K562 (cell line): ENCODE measurements around the gene SLC12A6. TPM values are rescaled to one million over a fixed set of nuclear protein-coding genes. Genes with fewer than 3 reads are reported as not detected.

Experiments used
- ARID2 ChIP-seq: fragments of 450-650 bp; IDR thresholded peaks from 2 replicates; pipeline ENCODE4 v1.6.1; 2017; ENCODE audit warnings: antibody characterized with exemption, mild to moderate bottlenecking
- BHLHE40 ChIP-seq: IDR thresholded peaks from 2 replicates; pipeline ENCODE4 v1.6.1; 2011; ENCODE audit warnings: low read length, improper control_type of control experiment
- EWSR1 ChIP-seq: fragments of 450-650 bp; IDR thresholded peaks from 2 replicates; pipeline ENCODE4 v1.6.1; 2018; ENCODE audit warnings: borderline replicate concordance, mild to moderate bottlenecking, low read depth, moderate library complexity; ENCODE audit not compliant: partially characterized antibody
- HCFC1 ChIP-seq: IDR thresholded peaks from 2 replicates; pipeline ENCODE4 v1.6.1; 2012; ENCODE audit warnings: low read depth, low read length, improper control_type of control experiment
- MEF2D ChIP-seq: conservative IDR thresholded peaks from 2 replicates; pipeline ENCODE4 v1.6.1; 2016; ENCODE audit warnings: low read depth, missing genetic modification characterization, missing compliant biosample characterization
- MTA3 ChIP-seq: fragments of 450-650 bp; formaldehyde crosslinking; IDR thresholded peaks from 2 replicates; pipeline ENCODE4 v1.6.1; 2017; ENCODE audit warnings: mild to moderate bottlenecking, borderline replicate concordance
- MYBL2 ChIP-seq, 2 experiments: fragments of 450-650 bp in 1 of 2; sonication (generic) in 1 of 2; formaldehyde crosslinking in 1 of 2; IDR thresholded peaks; 2 replicates each; pipeline versions ENCODE4 v1.6.1 to v1.8.1; 2017 to 2022; ENCODE audit warnings: borderline replicate concordance in 1 of 2, inconsistent platforms in 1 of 2, low read depth in 1 of 2, mild to moderate bottlenecking in 1 of 2, missing genetic modification reagents in 1 of 2, moderate library complexity in 1 of 2
- NELFE ChIP-seq: IDR thresholded peaks from 2 replicates; pipeline ENCODE4 v1.6.1; 2011; ENCODE audit warnings: mild to moderate bottlenecking; ENCODE audit not compliant: insufficient read depth, insufficient read length
- NR2C1 ChIP-seq, 2 experiments: fragments of 450-650 bp; IDR thresholded peaks; 2 replicates each; pipeline ENCODE4 v1.6.1; 2017; ENCODE audit warnings: mild to moderate bottlenecking in 2 of 2, antibody characterized with exemption in 1 of 2, inconsistent platforms in 1 of 2, missing compliant biosample characterization in 1 of 2, missing genetic modification characterization in 1 of 2
- RFX7 ChIP-seq: fragments of 250-450 bp; sonication (Bioruptor Pico); IDR thresholded peaks from 2 replicates; pipeline ENCODE4 v1.5.1; 2021; ENCODE audit warnings: mild to moderate bottlenecking
- RUNX1 ChIP-seq: sonication (generic); IDR thresholded peaks from 2 replicates; pipeline ENCODE4 v1.6.1; 2016; ENCODE audit warnings: antibody characterized with exemption, low read depth
- SAFB2 ChIP-seq: fragments of 200-400 bp; formaldehyde crosslinking; IDR thresholded peaks from 2 replicates; pipeline ENCODE4 v1.6.1; 2018; ENCODE audit warnings: borderline replicate concordance, low read length, low read depth, moderate library complexity; ENCODE audit not compliant: severe bottlenecking
- ZC3H8 ChIP-seq: fragments of 450-650 bp; IDR thresholded peaks from 2 replicates; pipeline ENCODE4 v1.6.1; 2017
- ZNF12 ChIP-seq: sonication (generic); formaldehyde crosslinking; IDR thresholded peaks from 2 replicates; pipeline ENCODE4 v1.4.0; 2020; ENCODE audit warnings: mild to moderate bottlenecking, missing genetic modification reagents
- ZNF224 ChIP-seq: sonication (generic); formaldehyde crosslinking; IDR thresholded peaks from 2 replicates; pipeline ENCODE4 v1.8.0; 2022; ENCODE audit warnings: mild to moderate bottlenecking, missing genetic modification reagents
- ZNF253 ChIP-seq: fragments of 250-450 bp; sonication (Bioruptor Pico); conservative IDR thresholded peaks from 2 replicates; pipeline ENCODE4 v1.6.1; 2021; ENCODE audit warnings: mild to moderate bottlenecking
- ZNF3 ChIP-seq: fragments of 250-450 bp; sonication (Bioruptor Pico); IDR thresholded peaks from 2 replicates; pipeline ENCODE4 v1.5.0; 2021; ENCODE audit warnings: mild to moderate bottlenecking, moderate library complexity
- ZZZ3 ChIP-seq: fragments of 450-650 bp; IDR thresholded peaks from 2 replicates; pipeline ENCODE4 v1.6.1; 2016; ENCODE audit warnings: antibody characterized with exemption, mild to moderate bottlenecking, moderate library complexity
- polyA plus RNA-seq, 8 experiments: library from polyadenylated mRNA; depleted of rRNA in 4 of 8; stranded (reverse) in 5 of 8; unstranded in 3 of 8; fragments of >200 nt; fragmentation: Nextera tagmentation in 2 of 8; fragmentation: Illumina TruSeq in 1 of 8; extraction: Ambion mirVana in 2 of 8; extraction: Trizol in 1 of 8; gene quantifications; 2 replicates each; pipeline versions ENCODE4 v1.2.1 to v1.2.3, GENCODE V29; 2011 to 2014; ENCODE audit warnings: inconsistent platforms in 1 of 8, missing spikeins in 1 of 8
- total RNA-seq, 7 experiments: library from RNA; depleted of rRNA in 6 of 7; stranded (reverse); fragments of >200 nt in 6 of 7; fragmentation: Illumina TruSeq in 2 of 7; extraction: Trizol in 2 of 7; gene quantifications; 2 replicates each; pipeline versions ENCODE4 v1.2.1 to v1.2.3, GENCODE V29; 2011 to 2021; ENCODE audit warnings: low replicate concordance in 1 of 7
- TF ChIP-seq, protein P1 (sequence below): fragments of 200-800 bp; sonication (Bioruptor generic); IDR thresholded peaks from 2 replicates; pipeline ENCODE4 v1.6.1; 2017; ENCODE audit warnings: missing genetic modification characterization, missing compliant biosample characterization
- TF ChIP-seq, protein P2 (sequence below): fragments of 250-450 bp; sonication (Bioruptor Pico); IDR thresholded peaks from 2 replicates; pipeline ENCODE4 v1.4.0; 2020; ENCODE audit warnings: borderline replicate concordance
- TF ChIP-seq, protein P3 (sequence below): sonication (generic); formaldehyde crosslinking; IDR thresholded peaks from 2 replicates; pipeline ENCODE4 v1.8.1; 2023; ENCODE audit warnings: mild to moderate bottlenecking, missing genetic modification reagents

SLC12A6 gene
- total and polyA plus RNA-seq, 9 of the 15 experiments (the other 6 are each of a cell fraction or from before 2014, with no cell fraction given): 1.4 to 16.4 (median 6.7) TPM

DNA sequence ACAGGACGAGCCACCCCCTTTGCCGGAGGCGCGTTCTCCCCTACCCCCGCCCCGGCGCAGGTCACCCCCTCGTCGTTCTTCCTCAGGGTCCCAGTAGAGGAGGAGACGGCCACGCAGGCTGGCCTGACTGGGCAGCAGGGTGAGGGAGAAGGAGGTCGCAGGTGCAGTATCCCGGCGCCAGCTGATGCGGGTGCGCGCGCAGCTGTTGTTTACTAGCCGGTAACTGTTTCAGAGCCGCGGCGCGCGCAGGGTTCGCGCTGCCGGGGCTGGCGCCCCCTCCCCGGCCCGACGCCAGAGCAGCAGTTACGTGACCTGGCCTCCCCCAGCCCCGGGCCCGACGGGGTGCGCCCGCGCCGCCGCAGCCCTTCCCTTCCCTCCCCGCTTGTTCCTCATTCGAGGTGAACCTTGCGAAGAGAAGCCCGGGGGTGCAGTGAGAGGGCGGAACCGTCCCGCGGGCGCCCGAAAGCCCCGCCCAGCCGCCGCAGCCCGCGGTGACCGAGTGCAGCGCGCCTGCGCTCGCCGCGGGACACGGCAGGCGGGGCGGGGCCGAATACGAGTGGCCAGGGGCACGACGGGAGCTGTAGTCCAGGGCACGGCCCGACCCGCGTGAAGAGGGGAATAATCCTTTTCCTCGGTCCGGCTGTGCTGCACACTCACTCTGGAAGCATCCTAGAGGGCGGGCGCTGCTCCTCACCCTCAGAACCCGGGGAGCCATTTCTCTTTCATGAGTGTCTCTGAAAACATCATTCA is at the start of gene SLC12A6 (continued):
- TF ChIP-seq NR2C1 (IDR thresholded peaks at IDR 0.05) (no peak), NR2C1 (tag; IDR thresholded peaks at IDR 0.05) (no peak), MEF2D (tag) (no peak), SAFB2 (no peak), RUNX1 (no peak), ARID2 (no peak), EWSR1 (no peak), ZNF253 (no peak), ZNF3 (CRISPR knock-in tag) (no peak), RFX7 (CRISPR knock-in tag) (no peak), MYBL2 (IDR thresholded peaks at IDR 0.05; ENCODE audit: low read depth) (no peak), MYBL2 (CRISPR knock-in tag; IDR thresholded peaks at IDR 0.05; ENCODE audit: borderline replicate concordance) (no peak), MTA3 (peak; percentile 81; the same call in 1 of the 2 replicates), HCFC1 (peak; percentile 93), ZC3H8 (no peak), BHLHE40 (no peak), NELFE (no peak), ZZZ3 (no peak), ZNF12 (CRISPR knock-in tag) (peak; percentile 50; the same call in 1 of the 2 replicates), ZNF224 (CRISPR knock-in tag) (no peak)
- TF ChIP-seq, protein P1, sequence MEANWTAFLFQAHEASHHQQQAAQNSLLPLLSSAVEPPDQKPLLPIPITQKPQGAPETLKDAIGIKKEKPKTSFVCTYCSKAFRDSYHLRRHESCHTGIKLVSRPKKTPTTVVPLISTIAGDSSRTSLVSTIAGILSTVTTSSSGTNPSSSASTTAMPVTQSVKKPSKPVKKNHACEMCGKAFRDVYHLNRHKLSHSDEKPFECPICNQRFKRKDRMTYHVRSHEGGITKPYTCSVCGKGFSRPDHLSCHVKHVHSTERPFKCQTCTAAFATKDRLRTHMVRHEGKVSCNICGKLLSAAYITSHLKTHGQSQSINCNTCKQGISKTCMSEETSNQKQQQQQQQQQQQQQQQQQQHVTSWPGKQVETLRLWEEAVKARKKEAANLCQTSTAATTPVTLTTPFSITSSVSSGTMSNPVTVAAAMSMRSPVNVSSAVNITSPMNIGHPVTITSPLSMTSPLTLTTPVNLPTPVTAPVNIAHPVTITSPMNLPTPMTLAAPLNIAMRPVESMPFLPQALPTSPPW (CRISPR knock-in tag): peak; percentile 90
- TF ChIP-seq, protein P2, sequence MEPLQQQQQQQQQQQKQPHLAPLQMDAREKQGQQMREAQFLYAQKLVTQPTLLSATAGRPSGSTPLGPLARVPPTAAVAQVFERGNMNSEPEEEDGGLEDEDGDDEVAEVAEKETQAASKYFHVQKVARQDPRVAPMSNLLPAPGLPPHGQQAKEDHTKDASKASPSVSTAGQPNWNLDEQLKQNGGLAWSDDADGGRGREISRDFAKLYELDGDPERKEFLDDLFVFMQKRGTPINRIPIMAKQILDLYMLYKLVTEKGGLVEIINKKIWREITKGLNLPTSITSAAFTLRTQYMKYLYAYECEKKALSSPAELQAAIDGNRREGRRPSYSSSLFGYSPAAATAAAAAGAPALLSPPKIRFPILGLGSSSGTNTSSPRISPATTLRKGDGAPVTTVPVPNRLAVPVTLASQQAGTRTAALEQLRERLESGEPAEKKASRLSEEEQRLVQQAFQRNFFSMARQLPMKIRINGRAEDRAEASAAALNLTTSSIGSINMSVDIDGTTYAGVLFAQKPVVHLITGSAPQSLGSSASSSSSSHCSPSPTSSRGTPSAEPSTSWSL: no peak
- TF ChIP-seq, protein P3, sequence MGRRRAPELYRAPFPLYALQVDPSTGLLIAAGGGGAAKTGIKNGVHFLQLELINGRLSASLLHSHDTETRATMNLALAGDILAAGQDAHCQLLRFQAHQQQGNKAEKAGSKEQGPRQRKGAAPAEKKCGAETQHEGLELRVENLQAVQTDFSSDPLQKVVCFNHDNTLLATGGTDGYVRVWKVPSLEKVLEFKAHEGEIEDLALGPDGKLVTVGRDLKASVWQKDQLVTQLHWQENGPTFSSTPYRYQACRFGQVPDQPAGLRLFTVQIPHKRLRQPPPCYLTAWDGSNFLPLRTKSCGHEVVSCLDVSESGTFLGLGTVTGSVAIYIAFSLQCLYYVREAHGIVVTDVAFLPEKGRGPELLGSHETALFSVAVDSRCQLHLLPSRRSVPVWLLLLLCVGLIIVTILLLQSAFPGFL (CRISPR knock-in tag): no peak
